ENCODE results near the gene RPS6KA4.

DNA sequence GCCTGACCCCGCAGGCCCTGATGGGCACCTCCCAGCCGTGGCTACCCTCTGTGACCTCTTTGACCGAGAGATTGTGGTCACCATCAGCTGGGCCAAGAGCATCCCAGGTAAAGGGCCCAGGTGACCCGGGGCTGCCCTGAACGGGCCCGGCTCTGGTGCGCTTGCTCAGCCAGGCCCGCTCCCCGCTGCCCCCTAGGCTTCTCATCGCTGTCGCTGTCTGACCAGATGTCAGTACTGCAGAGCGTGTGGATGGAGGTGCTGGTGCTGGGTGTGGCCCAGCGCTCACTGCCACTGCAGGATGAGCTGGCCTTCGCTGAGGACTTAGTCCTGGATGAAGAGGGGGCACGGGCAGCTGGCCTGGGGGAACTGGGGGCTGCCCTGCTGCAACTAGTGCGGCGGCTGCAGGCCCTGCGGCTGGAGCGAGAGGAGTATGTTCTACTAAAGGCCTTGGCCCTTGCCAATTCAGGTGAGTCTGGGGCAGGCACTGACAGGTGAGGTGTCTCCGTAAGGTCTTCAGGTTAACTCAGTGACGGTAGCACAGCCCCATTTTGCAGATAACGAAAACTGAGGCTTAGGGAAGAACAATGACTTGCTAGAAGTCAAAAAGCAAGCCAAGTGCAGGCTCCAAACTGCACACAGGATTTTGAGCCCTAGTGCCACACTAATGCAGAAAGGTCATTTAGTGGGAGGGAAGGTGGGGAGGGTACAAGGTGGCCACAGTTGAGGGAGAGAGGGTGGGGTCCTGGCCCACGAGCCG is 44.0 kb upstream of the RPS6KA4 start:
- TF ChIP-seq EZH2 (IDR thresholded peaks at IDR 0.05) (no peak), POLR2AphosphoS5 (IDR thresholded peaks at IDR 0.05; ENCODE audit: borderline replicate concordance, low read depth, low read length) (no peak)
